Thoracic aorta (tissue), 2 donors: ENCODE measurements around the gene CCDC167. TPM values are rescaled to one million over a fixed set of nuclear protein-coding genes. Genes with fewer than 3 reads are reported as not detected.

Source experiments
- ATAC-seq: fragments of 150-250 bp; one replicate; pipeline ENCODE4 v1.8.0; 2017; ENCODE audit warnings: low read depth; ENCODE audit not compliant: insufficient number of reproducible peaks, low FRiP score
- DNase-seq: peaks from one replicate; pipeline ENCODE4 v3.0.0-alpha.2; 2020; ENCODE audit warnings: low spot score
- H3K27ac ChIP-seq, 2 donors: fragments of 200-600 bp; sonication (generic); 1 replicate in 1 of 2; 2 replicates in 1 of 2; pipeline ENCODE4 v1.5.1; 2016; ENCODE audit warnings: mild to moderate bottlenecking in 2 of 2, moderate library complexity in 2 of 2
- H3K27me3 ChIP-seq: fragments of 200-600 bp; sonication (generic); replicated peaks from 2 replicates; pipeline ENCODE4 v1.6.0; 2016; ENCODE audit warnings: mild to moderate bottlenecking; ENCODE audit not compliant: insufficient read depth
- H3K36me3 ChIP-seq: fragments of 200-600 bp; sonication (generic); one replicate; pipeline ENCODE4 v1.5.1; 2016
- H3K4me1 ChIP-seq, 2 donors: fragments of 200-600 bp; sonication (generic); 1 replicate in 1 of 2; 2 replicates in 1 of 2; pipeline versions ENCODE4 v1.5.1 to v1.6.0; 2016; ENCODE audit warnings: low read depth in 2 of 2, mild to moderate bottlenecking in 1 of 2; ENCODE audit not compliant: control insufficient read depth in 1 of 2
- H3K4me3 ChIP-seq: fragments of 200-600 bp; sonication (generic); 2 replicates; pipeline ENCODE4 v1.5.1; 2016; ENCODE audit warnings: mild to moderate bottlenecking
- H3K9me3 ChIP-seq: fragments of 200-600 bp; sonication (generic); 2 replicates; pipeline ENCODE4 v1.5.1; 2016
- total RNA-seq, 2 donors: library from RNA; depleted of rRNA; stranded (reverse); fragments of >200 nt; gene quantifications; one replicate each; pipeline versions ENCODE4 v1.1.0 to v1.2.3, GENCODE V29; 2016
- TF ChIP-seq, protein P1 (sequence below): fragments of 200-600 bp; sonication (generic); IDR thresholded peaks from one replicate; pipeline ENCODE4 v1.5.1; 2019; ENCODE audit warnings: antibody characterized with exemption

CCDC167 gene
- total RNA-seq, 2 donors from 2014 or later = 14.4 to 20.8 TPM

DNA sequence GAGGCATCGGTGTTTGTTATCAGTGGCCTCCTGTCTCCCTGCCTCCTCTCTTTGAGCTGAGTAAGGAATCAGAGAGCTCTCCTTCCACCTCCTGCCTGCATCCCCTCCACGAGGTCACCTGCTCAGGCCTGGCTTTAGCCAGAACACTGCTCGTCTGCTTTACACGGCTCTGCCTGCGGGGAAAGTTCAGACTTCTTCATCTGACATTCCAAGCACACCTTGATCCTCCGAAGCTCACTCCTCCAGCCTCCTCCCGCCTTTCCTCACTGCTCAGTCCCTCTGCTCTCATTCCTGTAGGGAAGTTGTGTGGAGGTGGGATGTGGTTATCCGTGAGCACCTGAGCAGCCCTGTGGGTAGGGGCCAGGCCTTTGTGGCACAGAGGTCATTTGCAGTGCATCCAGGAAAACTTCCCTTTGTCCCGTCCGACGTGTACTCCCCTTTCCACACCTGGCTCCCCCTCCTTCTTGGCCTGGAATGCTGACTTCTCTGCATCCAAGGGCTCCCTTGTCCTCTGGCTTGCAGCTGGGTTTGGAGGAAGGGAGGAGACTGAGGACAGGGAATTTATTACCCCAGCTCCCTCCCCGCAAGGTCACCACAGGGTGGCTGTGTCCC, 12.8 kb upstream of the CCDC167 start:
- Histone ChIP-seq H3K27ac (no peak overlapping the region), H3K36me3 (no peaks in the 10 kb centered on the region), H3K4me1 (peaks cover 4 to 7% of the 10 kb centered on the region in 2 donors), H3K4me3 (no peak overlapping the region), H3K27me3 (no peaks in the 10 kb centered on the region), H3K9me3 (no peaks in the 10 kb centered on the region)
- DNase-seq (no peak), ATAC-seq (no peak)
- TF ChIP-seq, protein P1, sequence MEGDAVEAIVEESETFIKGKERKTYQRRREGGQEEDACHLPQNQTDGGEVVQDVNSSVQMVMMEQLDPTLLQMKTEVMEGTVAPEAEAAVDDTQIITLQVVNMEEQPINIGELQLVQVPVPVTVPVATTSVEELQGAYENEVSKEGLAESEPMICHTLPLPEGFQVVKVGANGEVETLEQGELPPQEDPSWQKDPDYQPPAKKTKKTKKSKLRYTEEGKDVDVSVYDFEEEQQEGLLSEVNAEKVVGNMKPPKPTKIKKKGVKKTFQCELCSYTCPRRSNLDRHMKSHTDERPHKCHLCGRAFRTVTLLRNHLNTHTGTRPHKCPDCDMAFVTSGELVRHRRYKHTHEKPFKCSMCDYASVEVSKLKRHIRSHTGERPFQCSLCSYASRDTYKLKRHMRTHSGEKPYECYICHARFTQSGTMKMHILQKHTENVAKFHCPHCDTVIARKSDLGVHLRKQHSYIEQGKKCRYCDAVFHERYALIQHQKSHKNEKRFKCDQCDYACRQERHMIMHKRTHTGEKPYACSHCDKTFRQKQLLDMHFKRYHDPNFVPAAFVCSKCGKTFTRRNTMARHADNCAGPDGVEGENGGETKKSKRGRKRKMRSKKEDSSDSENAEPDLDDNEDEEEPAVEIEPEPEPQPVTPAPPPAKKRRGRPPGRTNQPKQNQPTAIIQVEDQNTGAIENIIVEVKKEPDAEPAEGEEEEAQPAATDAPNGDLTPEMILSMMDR = no peak

GRCh38 chr6:37511910-37512399, 12.3 kb upstream of the CCDC167 start:
- Histone ChIP-seq H3K9me3 (no peaks in the 10 kb centered on the region), H3K27me3 (no peaks in the 10 kb centered on the region), H3K27ac (no peak overlapping the region), H3K4me1 (peaks cover 4 to 7% of the 10 kb centered on the region in 2 donors), H3K36me3 (no peaks in the 10 kb centered on the region), H3K4me3 (no peak overlapping the region)
- TF ChIP-seq, protein P1 = no peak
- ATAC-seq (no peak), DNase-seq (no peak)

GRCh38 chr6:37511201-37511600, 11.5 kb upstream of the CCDC167 start:
- no peaks in the 10 kb centered on the region for H3K27me3 ChIP-seq
- TF ChIP-seq, protein P1 = no peak
- DNase-seq (no peak), ATAC-seq (no peak)
- H3K4me3 ChIP-seq = no peak overlapping the region
- no peaks in the 10 kb centered on the region for H3K9me3 ChIP-seq
- no peaks in the 10 kb centered on the region for H3K36me3 ChIP-seq
- no peak overlapping the region for H3K27ac ChIP-seq
- peaks cover 4% of the 10 kb centered on the region in 2 donors for H3K4me1 ChIP-seq

GRCh38 chr6:37507690-37508421, 8.2 kb upstream of the CCDC167 start:
- no peaks in the 10 kb centered on the region for H3K27me3 ChIP-seq
- H3K36me3 ChIP-seq = no peaks in the 10 kb centered on the region
- no peak overlapping the region for H3K27ac ChIP-seq
- no peak overlapping the region for H3K4me3 ChIP-seq
- ATAC-seq = no peak
- DNase-seq = no peak
- TF ChIP-seq, protein P1 = no peak
- H3K4me1 ChIP-seq = no peaks in the 10 kb centered on the region
- no peaks in the 10 kb centered on the region for H3K9me3 ChIP-seq

DNA sequence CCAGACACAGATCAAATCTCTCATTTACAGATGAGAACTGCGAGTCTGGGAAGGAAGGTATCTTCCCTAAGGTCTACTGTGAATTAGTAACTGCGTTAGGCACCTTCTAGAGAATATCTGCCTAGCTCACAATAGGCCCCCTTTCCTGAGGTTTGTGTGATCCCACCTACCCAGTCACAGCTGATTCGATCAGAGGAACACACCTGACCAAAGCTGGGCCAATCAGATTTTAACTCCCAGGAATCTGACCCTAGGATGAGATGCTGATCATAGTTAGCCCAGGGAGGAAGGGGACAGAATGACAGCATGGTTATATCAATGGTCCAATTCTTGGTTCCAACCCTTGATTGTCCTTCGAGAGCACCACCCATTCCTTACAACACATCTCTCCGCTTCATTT, 7.4 kb upstream of the CCDC167 start:
- no peaks in the 10 kb centered on the region for H3K27me3 ChIP-seq
- ATAC-seq = no peak
- no peaks in the 10 kb centered on the region for H3K9me3 ChIP-seq
- no peak overlapping the region for H3K27ac ChIP-seq
- TF ChIP-seq, protein P1 = no peak
- no peaks in the 10 kb centered on the region for H3K4me1 ChIP-seq
- H3K36me3 ChIP-seq = no peaks in the 10 kb centered on the region
- no peak overlapping the region for H3K4me3 ChIP-seq
- DNase-seq = no peak
